PC-9 (cell line): Measurements from ENCODE around the gene COL16A1. TPM values are rescaled to one million over a fixed set of nuclear protein-coding genes. Genes with fewer than 3 reads are reported as not detected.

Experiments used
- BruUV-seq: library from RNA; stranded (reverse); fragments of 400-500 nt; replicated peaks from 2 replicates; lab custom pipeline; 2021; lab: Mats Ljungman, UMichigan
- CTCF ChIA-PET: fragments of 300-600 bp; sonication (Branson Sonifier 250); formaldehyde crosslinking; loops from one replicate; lab custom pipeline; 2022; ENCODE audit warnings: antibody characterized with exemption; lab: Charles Lee
- POLR2A ChIA-PET: fragments of 300-600 bp; sonication (Branson Sonifier 250); formaldehyde crosslinking; loops from one replicate; lab custom pipeline; 2022; ENCODE audit warnings: antibody characterized with exemption; ENCODE audit not compliant: unreplicated experiment; lab: Charles Lee
- DNase-seq, 2 experiments: peaks; one replicate each; pipeline versions ENCODE4 v3.0.0 to v3.0.0-alpha.2; 2015 to 2022; ENCODE audit warnings: mixed read lengths in 1 of 2
- H2AFZ ChIP-seq: fragments of 200-600 bp; sonication (generic); 2 replicates; pipeline ENCODE4 v1.8.1; 2017; ENCODE audit warnings: antibody characterized with exemption
- H3F3A ChIP-seq: fragments of 200-600 bp; sonication (generic); 2 replicates; pipeline ENCODE4 v1.8.1; 2017; ENCODE audit warnings: antibody characterized with exemption, mild to moderate bottlenecking, low read depth; ENCODE audit not compliant: insufficient read depth
- H3K27ac ChIP-seq: fragments of 200-600 bp; sonication (generic); 2 replicates; pipeline ENCODE4 v1.6.1; 2016; ENCODE audit warnings: mixed run types
- H3K27me3 ChIP-seq: fragments of 200-600 bp; sonication (generic); 2 replicates; pipeline ENCODE4 v1.6.1; 2016; ENCODE audit warnings: low read depth, mixed run types; ENCODE audit not compliant: insufficient read depth
- H3K36me3 ChIP-seq: fragments of 200-600 bp; sonication (generic); 2 replicates; pipeline ENCODE4 v1.6.1; 2016; ENCODE audit warnings: low read depth, mixed run types
- H3K4me1 ChIP-seq: fragments of 200-600 bp; sonication (generic); replicated peaks from 2 replicates; pipeline ENCODE4 v1.6.1; 2016; ENCODE audit warnings: mixed run types; ENCODE audit not compliant: insufficient read depth
- H3K4me2 ChIP-seq: fragments of 200-600 bp; sonication (generic); 2 replicates; pipeline ENCODE4 v1.6.1; 2017; ENCODE audit warnings: mixed run types
- H3K4me3 ChIP-seq: fragments of 200-600 bp; sonication (generic); 2 replicates; pipeline ENCODE4 v1.6.1; 2016; ENCODE audit warnings: mixed run types
- H3K79me2 ChIP-seq: fragments of 200-600 bp; sonication (generic); 2 replicates; pipeline ENCODE4 v1.6.1; 2017; ENCODE audit warnings: low read depth, mixed run types
- H3K9me2 ChIP-seq: fragments of 200-600 bp; sonication (generic); 2 replicates; pipeline ENCODE4 v1.8.1; 2017; ENCODE audit warnings: mild to moderate bottlenecking; ENCODE audit not compliant: insufficient read depth
- H3K9me3 ChIP-seq: fragments of 200-600 bp; sonication (generic); 2 replicates; pipeline ENCODE4 v1.8.1; 2016; ENCODE audit warnings: low read depth; ENCODE audit not compliant: insufficient read depth
- H4K20me1 ChIP-seq: fragments of 200-600 bp; sonication (generic); 2 replicates; pipeline ENCODE4 v1.8.1; 2017; ENCODE audit not compliant: insufficient read depth
- EZH2 ChIP-seq: fragments of 200-600 bp; sonication (generic); IDR thresholded peaks from 2 replicates; pipeline ENCODE4 v1.8.0; 2017; ENCODE audit warnings: antibody characterized with exemption, low read depth
- intact Hi-C: fragments of 100-400 bp; cut with micrococcal nuclease; formaldehyde crosslinking; loops from one replicate; pipeline ENCODE4 v1.10.0; 2022; ENCODE audit not compliant: unreplicated experiment
- total RNA-seq: library from RNA; stranded (reverse); gene quantifications from 2 replicates; pipeline ENCODE4 v1.2.3, GENCODE V29; 2021
- TF ChIP-seq, protein P1 (sequence below): fragments of 200-600 bp; sonication (generic); conservative IDR thresholded peaks from 2 replicates; pipeline ENCODE4 v1.6.1; 2017; ENCODE audit warnings: mixed run types, antibody characterized with exemption, mild to moderate bottlenecking, moderate library complexity

COL16A1 gene
- total RNA-seq, 1 experiment from 2014 or later = 4.8 TPM

GRCh38 chr1:31627301-31627929 is 76.4 kb downstream of the COL16A1 start:
- CTCF ChIA-PET = no interaction called here
- H3K36me3 ChIP-seq = peaks cover 35% of the 10 kb centered on the region
- DNase-seq = no peak
- H2AFZ ChIP-seq = no peak overlapping the region
- H3K79me2 ChIP-seq = no peaks in the 10 kb centered on the region
- H3K27me3 ChIP-seq = no peaks in the 10 kb centered on the region
- no peaks in the 10 kb centered on the region for H3K9me2 ChIP-seq
- no peaks in the 10 kb centered on the region for H3K9me3 ChIP-seq
- no peaks in the 10 kb centered on the region for H4K20me1 ChIP-seq
- intact Hi-C loops = no loop called here
- H3K4me3 ChIP-seq = no peak overlapping the region
- TF ChIP-seq, protein P1, sequence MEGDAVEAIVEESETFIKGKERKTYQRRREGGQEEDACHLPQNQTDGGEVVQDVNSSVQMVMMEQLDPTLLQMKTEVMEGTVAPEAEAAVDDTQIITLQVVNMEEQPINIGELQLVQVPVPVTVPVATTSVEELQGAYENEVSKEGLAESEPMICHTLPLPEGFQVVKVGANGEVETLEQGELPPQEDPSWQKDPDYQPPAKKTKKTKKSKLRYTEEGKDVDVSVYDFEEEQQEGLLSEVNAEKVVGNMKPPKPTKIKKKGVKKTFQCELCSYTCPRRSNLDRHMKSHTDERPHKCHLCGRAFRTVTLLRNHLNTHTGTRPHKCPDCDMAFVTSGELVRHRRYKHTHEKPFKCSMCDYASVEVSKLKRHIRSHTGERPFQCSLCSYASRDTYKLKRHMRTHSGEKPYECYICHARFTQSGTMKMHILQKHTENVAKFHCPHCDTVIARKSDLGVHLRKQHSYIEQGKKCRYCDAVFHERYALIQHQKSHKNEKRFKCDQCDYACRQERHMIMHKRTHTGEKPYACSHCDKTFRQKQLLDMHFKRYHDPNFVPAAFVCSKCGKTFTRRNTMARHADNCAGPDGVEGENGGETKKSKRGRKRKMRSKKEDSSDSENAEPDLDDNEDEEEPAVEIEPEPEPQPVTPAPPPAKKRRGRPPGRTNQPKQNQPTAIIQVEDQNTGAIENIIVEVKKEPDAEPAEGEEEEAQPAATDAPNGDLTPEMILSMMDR = no peak
- TF ChIP-seq EZH2 = no peak
- peaks cover 6% of the 10 kb centered on the region; the same call in 1 of the 2 replicates for H3F3A ChIP-seq
- H3K27ac ChIP-seq = no peak overlapping the region
- H3K4me2 ChIP-seq = no peak overlapping the region
- POLR2A ChIA-PET = interaction anchor here (0.6 kb wide), 1 partner anchor 9 kb away, joined by 4 read pairs; no protein-coding TSS in a partner anchor
- no TSS peak for BruUV-seq
- no peaks in the 10 kb centered on the region for H3K4me1 ChIP-seq

DNA sequence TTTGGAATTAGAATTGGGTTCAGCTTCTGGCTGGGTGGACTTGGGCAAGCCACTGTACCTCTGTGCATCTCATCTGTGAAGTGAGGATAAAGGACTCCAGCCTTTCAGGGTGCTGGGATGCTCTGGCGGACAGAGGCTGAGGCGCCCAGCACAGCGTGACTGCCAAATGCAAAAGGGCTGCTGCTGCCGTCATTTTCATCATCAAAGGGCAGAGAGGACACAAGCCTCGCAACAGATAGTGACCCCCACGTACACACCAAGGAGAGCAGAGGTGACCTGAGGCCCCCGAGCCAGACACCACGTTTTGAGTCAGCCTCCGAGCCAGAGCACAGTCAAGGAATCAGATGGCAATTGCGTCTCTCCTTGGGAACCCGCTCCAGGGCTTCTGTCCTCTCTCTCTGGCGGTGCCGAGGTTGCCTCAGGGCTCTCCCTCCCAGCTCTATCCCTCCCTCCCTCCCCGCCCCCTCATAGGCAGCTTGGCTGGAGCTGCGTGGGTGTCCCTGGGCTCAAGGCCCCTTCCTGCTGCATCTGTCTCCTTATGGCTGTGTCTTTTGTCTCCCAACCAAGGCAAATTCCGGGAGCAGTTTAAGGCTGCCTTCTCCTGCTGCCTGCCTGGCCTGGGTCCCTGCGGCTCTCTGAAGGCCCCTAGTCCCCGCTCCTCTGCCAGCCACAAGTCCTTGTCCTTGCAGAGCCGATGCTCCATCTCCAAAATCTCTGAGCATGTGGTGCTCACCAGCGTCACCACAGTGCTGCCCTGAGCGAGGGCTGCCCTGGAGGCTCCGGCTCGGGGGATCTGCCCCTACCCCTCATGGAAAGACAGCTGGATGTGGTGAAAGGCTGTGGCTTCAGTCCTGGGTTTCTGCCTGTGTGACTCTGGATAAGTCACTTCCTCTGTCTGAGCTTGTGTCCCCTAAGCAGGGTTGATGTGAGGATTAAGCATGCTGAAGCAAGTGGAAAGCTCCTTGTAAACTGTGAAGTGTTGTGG is 77.3 kb downstream of the COL16A1 start:
- no peak for DNase-seq
- no peak overlapping the region for H3K27ac ChIP-seq
- no peaks in the 10 kb centered on the region for H3K9me3 ChIP-seq
- H3K9me2 ChIP-seq = no peaks in the 10 kb centered on the region
- intact Hi-C loops = no loop called here
- H3K36me3 ChIP-seq = peaks cover 28% of the 10 kb centered on the region
- no peak overlapping the region for H2AFZ ChIP-seq
- TF ChIP-seq, protein P1 = no peak
- TF ChIP-seq EZH2 = no peak
- POLR2A ChIA-PET = interaction anchor here (0.6 kb wide), 2 partner anchors 8 to 10 kb away, joined by 4 to 16 read pairs; no protein-coding TSS in a partner anchor
- H4K20me1 ChIP-seq = no peaks in the 10 kb centered on the region
- H3K4me2 ChIP-seq = no peak overlapping the region
- CTCF ChIA-PET = interaction anchor here (0.7 kb wide), 1 partner anchor 822 kb away, joined by 8 read pairs; no protein-coding TSS in a partner anchor
- no peaks in the 10 kb centered on the region for H3K4me1 ChIP-seq
- peaks cover 6% of the 10 kb centered on the region; the same call in 1 of the 2 replicates for H3F3A ChIP-seq
- H3K4me3 ChIP-seq = no peak overlapping the region
- no peaks in the 10 kb centered on the region for H3K27me3 ChIP-seq
- no TSS peak for BruUV-seq
- H3K79me2 ChIP-seq = no peaks in the 10 kb centered on the region

DNA sequence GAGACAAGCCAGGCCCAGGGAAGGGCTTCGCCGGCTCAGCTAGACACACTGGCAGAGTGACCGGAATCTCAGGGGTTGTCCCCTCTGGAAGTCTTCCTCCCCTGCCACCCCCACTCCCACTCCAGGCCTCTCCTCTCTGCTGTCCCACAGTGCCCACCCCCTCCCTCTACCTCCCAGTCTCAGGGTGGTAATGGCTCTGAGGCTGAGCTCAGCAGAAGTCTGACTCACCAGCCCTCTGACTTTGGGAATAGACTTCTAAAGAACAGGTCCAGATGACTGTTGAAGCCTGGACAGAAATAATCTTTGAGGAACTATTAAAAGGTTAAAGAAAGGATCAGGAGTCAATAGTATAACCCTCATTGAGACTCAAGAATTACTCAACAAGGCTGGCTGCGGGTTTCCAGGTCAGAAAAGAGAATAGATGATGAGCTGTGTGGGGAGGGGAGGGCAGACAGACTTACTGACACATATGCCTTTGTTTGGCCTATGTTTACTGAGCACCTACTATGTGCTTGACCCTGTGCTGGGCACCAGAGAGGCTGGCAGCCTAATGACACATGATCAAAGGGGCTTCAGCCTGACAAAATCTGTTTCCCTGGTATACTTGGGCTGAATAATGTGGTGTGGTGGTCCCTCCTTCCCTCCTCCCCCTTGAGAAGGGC is 78.1 kb downstream of the COL16A1 start:
- Histone ChIP-seq H3K4me3 (no peak overlapping the region), H4K20me1 (no peaks in the 10 kb centered on the region), H3K36me3 (peaks cover 25% of the 10 kb centered on the region), H3K79me2 (no peaks in the 10 kb centered on the region), H3F3A (peaks cover 6% of the 10 kb centered on the region; the same call in 1 of the 2 replicates), H2AFZ (no peak overlapping the region), H3K4me2 (no peak overlapping the region), H3K27ac (no peak overlapping the region), H3K9me3 (no peaks in the 10 kb centered on the region), H3K9me2 (no peaks in the 10 kb centered on the region), H3K27me3 (no peaks in the 10 kb centered on the region), H3K4me1 (no peaks in the 10 kb centered on the region)
- BruUV-seq = no TSS peak
- intact Hi-C loops = no loop called here
- ChIA-PET POLR2A (interaction anchor here (0.6 kb wide), 1 partner anchor 9 kb away, joined by 16 read pairs; no protein-coding TSS in a partner anchor), CTCF (interaction anchor here (0.7 kb wide), 1 partner anchor 821 kb away, joined by 8 read pairs; no protein-coding TSS in a partner anchor)
- DNase-seq = no peak
- TF ChIP-seq, protein P1 = no peak
- TF ChIP-seq EZH2 = no peak
